HG03354 (cell line): ENCODE results near the gene PRAME.
"Not testable (repeated sequence)": the region's sequence is repeated elsewhere in the genome, so short reads cannot be mapped to it uniquely, and the experiment has no call there.

Experiments used
- ATAC-seq: cut with Tn5 transposase; IDR thresholded peaks from one replicate; pipeline ENCODE4 v1.9.1; 2021; ENCODE audit warnings: mild to moderate bottlenecking; ENCODE audit not compliant: unreplicated experiment, poor library complexity, severe bottlenecking

The PRAME gene

DNA sequence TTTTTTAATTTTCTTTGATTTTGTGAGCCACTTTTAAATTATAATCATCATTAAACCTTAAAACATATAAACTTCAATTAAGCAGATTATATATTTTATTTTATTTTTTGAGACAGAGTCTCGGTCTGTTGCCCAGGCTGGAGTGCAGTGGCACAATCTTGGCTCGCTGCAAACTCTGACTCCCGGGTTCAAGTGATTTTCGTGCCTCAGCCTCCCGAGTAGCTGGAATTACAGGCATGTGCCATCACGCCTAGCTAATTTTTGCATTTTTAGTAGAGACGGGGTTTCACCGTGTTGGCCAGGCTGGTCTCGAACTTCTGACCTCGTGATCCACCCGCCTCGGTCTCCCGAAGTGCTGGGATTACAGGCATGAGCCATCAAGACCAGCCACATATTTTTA is 22.5 kb upstream of the PRAME start:
- ATAC-seq, result not testable (repeated sequence)

DNA sequence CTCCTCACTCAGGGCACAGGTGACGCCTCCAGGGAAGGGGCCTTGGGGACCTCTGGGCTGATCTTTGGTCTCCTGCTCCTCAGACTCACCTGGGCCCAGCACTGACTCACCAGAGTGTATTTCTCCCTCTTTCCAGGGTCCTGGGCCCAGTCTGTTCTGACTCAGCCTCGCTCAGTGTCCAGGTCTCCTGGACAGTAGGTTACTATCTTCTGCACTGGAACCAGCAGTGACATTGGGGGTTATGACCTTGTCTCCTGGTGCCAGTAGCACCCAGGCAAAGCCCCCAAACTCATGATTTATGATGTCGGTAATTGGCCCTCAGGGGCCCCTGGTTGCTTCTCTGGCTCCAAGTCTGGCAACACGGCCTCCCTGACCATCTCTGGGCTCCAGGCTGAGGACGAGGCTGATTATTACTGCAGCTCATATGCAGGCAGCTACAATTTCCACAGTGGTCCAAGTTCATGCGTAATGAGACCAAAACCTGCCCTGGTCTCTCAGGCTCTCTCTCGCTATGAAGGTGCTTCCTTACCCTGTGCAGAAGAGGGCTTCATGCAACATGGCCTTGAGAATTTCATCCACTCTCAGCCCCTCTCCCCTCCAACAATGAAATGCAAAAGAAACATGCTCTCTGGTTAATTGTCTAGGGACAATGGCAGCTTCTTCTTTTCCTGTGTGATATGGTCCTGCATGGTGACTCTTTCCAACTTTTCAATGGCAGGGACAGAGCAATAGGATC is 21.0 kb upstream of the PRAME start:
- ATAC-seq, result no peak

DNA sequence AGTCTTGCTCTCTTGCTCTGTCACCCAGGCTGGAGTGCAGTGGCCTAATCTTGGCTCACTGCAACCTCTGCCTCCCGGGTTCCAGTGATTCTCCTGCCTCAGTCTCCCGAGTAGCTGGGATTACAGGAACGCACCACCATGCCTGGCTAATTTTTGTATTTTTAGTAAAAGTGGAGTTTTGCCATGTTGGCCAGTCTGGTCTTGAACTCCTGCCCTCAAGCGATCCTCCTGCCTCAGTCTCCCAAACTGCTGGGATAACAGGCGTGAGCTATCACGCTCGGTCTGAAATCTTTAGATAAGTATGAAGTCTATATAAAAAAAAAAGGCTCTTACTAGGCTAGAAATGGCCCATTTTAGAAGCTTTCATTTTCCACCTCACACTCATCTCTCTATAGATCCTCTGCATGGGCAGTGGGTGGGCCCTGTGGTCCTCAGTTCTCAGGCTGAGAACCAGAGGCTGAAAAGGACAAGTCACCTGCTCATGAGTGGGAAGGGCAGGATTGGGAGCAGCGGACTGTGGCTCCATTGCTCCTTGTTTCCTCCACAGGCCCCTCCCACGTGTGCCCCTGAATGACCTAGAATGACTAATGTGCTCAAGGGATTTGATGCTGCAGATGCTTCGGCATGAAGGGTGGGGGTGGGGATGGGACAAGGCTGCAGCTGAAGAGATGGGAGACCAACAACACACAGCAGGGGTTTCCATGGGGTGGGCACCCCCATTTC is 19.8 kb upstream of the PRAME start:
- no peak for ATAC-seq

DNA sequence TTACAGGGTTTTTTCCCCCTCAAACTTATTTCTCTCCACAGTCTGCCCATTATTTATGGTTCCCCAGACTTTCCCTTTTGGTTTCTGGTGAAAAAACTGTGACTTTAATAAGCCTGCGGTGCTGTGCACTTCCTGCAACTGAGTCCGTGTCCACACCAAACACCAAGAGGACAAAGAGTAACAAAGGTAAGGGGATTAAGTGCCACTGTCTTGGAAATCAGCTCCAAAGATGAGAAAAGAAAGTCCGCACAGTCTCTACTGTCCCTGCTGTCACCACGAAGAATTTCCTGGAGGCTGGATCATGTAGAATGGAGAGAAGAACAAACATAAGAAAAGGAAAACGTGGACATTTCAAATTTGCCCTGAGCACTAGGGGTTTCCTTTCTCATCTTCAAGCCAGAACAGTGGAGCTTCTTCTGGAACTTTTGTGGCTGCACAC is 17.9 kb upstream of the PRAME start:
- ATAC-seq, result no peak

DNA sequence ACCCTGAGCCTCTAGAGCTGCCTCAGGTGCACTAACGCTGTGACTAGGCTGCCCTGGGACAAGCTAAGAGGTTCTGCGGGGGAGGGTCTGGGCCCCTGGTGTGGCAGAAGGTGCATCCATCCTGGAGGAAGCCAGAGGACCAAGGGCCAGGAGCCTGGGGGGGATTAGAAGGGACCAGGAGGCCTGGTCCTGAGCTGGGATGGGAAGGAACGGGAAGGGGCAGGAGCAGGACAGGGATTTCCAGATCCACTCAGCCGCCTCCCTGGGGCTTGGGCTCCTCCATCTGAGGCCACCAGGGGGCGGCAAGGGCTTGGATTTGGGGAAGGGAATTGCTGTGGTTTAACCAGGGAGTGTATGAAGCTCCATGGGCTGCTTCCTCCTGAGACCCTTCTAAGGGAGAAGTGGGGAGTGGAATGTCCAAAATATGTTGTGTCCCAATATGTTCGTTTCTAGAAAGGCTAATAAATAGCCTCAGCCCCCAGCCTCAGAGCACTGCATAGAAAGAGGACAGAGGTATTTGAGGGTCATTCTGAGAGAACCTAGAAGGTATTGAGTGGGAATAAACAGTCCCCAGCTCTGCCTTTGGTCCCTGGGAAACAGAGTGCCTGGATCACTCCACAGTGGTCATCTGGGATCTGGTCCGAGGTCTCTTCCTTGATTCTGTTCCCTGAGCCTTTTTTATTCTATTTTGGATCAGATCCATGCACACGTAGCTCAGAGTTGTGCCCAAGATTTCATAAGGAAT is 17.4 kb upstream of the PRAME start:
- ATAC-seq, result no peak

DNA sequence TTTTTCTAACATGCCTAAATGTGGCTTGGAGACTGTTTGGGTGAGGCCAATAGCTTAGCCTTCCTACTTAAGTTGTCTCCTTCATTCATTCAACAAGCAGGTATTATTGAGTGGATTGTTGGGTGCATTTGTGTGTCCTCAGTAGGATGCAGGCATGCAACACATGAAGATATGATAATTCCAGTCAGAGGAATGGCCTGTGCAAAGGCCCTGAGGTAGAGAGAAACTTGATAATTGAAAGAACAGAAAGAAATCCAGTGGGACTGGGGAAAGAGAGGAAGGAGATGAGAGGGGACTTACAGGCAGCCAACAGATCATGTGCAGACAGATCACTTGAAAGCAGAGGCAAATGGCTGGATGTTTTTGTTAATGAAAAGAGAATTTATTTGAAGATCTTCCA is 15.3 kb upstream of the PRAME start:
- ATAC-seq, result no peak

DNA sequence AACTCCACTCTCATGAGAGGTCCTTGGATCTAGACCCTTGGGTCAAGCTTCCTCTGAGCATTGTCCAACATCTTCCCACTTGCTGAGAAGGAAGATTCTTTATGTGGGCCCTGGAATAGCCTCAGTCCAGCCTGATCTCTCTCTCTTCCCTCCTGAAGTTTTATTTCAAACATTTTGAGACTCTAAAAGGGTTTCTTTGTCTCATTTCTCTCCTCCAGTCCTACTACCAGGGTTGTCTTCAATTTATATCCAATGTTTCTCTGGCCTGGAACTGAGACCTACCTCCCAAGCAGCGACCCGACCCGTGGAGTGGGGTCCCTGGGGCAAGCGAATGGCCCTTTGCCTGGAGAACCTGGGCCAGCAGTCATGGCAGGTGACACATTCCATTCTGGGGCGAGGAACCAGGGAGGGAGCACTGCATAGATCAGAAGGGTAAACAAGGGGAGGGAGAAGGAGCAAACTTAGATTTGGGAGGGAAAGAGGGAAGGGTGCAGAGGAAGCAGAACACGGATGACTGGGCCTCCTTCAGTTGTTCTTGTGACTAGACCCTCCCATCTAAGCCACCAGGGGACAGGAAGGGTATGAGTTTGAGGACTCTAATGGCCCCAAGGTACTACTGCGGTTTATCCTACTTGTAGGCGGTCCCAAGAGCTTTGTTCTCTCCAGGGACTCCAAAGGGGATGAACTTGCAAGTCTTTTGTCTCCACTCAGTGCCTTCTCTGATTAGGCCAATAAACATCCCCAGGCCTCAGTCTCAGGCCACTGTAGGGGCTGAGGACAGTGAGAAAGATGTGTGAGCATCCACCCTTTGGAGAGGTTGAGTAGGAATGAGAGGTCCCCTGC is 14.2 kb upstream of the PRAME start:
- no peak for ATAC-seq

DNA sequence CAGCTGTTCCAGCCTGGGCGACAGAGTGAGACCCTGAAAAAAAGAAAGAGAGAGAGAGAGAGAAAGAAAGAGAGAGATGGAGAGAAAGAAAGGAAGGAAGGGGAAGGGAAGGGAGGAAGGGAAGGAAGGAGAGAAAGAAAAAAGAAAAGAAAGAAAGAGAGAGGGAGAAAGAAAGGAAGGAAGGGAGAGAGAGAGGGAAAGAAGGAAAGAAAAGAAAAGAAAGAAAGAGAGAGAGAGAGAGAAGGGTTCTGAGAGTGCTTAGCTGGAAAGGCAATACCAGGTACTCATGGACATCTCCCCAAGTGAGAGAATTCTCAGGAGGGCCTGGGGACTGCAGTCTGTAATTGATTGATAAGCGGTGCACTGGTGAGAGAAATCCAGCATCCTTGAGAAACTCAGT is 12.8 kb upstream of the PRAME start:
- no peak for ATAC-seq

DNA sequence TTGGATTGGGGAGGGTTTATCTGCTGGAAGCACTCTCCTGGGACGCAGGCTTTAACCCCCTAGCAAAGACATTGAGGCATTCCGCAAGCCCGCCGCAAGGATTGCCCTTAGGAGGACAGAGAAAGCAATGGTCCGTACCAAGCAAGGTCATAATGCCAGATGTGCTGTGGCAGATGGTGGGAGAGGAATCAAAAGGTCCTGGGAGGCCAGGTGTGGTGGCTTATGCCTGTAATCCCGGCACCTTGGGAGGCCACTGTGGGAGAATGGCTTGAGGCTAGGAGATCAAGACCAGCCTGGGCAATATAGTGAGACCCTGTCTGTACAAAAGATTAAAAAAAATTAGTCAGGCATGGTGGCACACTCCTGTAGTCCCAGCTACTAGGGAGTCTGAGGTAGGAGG is 12.4 kb upstream of the PRAME start:
- ATAC-seq, result no peak

DNA sequence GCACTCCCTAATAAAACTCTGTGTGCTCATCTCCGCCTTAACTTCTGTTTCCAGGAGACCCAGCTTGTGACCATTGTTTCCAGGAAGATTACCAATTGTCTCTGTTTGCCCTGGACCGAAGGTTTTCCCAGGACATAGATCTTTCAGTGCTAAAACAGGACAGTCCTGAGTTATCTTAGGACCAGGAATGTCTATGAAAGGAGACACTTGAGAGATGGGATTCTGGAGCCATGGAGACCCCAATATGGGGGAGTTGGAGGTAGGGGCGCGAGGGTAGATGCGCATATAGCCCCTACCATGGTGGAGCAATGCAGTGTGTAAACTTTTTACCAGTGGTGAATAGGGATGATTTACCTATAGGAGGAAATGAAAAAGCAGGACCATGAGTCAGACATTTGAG is 10.2 kb upstream of the PRAME start:
- ATAC-seq, result no peak

DNA sequence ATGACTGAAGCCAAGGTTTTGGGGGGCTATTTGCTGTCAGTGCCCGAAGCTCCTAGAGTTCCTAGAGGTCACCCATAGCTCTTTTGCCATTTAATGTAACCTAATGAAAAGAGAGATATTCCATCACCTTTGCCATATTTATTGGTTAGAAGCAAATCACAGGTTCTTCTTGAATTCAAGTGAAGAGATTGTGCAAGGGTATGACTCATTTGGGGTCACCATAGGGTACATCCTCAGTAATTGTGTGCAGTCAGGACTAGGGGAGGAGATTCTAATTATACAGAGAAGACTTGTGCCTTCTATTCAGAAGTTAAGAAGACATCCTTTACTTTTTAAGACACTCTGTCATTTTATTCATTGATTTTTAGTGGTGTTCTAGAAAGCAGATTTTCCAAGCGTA is 6.9 kb upstream of the PRAME start:
- no peak for ATAC-seq

DNA sequence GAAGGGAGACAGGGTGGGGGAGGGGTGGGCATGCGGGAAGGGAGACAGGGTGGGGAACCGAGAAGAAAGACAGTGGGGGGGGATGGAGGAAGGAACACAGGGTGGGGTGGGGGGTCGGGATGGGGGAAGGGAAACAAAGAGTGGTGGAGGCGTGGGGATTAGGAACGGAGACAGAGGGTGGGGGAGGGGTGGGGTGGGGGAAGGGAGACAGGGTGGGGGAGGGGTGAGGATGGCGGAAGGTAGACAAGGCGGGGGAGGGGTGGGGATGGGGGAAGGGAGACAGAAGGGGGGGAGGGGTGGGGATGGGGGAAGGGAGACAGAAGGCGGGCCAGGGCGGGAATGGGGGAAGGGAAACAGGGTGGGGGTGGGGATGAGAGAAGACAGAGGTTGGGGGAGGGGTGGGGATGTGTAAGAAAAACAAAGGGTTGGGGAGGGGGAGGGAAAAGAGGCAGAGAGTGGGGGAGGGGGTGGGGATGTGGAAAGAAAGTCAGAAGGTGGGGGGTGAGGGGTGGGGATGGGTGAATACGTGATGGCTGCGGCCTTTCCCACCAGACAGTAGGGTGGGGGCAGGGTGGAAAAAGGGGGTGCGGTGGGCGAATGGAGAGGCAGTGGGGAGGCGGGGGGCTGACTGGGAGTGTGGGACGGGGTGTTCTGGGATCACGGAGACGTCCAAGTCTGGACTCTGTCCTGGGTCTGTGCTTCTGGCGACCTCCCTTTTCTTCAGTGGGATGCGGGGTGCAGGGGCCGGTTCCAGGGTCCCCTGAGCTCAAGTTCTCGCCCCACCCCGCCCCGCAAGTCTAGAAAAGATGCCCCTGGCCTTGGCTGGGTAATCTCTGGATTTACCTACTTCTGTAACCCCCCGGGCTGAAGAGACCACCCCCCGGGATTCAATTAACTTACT is 744 bp downstream of the PRAME start:
- no peak for ATAC-seq

DNA sequence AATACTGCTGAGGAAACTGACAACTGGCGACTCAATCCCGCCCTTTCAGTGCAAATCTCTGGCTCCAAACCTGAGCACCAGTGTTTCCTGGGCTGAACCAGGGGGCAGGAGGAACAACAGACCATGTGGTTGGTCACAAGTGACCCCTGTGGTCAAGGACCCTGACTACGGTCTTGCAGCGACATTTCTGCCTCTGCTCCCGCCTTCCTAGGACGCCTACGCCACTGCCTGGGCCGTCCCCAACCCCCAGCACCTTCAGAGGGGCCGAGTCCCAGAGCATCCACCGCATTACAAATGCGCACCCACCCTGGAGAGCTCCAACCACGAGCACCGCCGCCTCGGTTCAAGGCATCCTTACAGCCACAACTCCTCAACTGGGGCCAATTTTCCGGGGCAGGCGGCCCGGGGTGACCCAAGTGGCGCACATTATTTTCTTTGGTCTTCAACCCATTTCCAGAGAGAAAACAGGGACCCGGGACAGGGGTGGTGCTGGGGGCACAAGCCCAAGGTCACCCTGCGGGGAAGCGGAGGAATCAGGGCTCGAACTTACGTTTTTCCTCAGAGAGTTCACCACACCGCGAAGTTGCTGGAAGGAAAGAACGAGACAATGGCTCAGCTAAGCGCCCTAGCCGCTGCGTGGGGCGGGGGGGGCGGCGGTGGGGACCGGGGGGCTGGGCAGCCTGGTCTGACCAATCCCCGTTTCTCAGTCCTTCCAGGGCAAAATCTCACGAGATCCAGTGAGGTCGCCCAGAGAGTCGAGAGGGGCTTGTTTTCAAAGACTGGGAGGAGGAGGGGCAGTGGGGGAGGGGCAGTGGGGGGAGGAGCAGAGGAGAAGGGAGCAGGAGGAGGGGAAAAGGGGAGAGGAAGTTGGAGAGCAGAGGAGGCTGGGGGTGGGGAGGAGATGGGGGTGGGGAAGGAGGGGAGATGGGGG is 1.8 kb downstream of the PRAME start:
- no peak for ATAC-seq

DNA sequence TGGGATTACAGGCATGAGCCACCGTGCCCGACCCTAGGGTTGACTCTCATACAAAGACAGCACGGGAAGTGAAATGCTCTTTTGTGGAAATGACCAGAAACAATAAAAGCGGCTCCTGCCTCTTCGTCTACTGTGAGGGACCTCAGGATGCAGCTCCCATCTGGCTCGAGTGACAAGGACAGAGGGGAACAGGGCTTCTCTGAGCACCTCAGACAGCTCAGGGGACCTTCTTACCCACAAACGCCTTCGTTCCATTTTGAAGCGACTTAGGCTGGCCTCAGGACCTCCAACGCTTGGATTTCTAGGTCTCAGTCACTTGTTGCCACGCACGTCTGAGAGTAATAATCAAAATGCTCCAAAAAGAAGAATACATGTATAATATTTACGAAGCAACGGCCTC is 2.5 kb downstream of the PRAME start:
- no peak for ATAC-seq

DNA sequence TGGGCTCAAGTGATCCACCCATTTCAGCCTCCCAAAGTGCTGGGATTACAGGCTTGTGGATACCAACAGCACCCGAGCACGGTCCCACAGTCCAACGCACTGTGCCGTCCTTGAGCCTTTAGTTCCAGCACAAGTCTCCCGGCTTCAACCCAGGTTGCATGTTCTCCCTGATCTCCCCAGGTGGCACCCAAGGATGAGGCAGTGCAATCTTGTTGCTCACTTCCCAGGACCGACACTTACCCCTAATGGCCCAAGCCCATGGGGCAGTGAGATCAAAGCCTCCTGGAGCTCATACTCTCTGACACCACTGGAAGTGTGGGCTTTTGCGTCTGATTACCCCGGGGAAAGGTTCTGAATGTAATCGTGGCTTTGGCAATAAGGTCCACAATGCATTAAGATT is 3.5 kb downstream of the PRAME start:
- no peak for ATAC-seq

DNA sequence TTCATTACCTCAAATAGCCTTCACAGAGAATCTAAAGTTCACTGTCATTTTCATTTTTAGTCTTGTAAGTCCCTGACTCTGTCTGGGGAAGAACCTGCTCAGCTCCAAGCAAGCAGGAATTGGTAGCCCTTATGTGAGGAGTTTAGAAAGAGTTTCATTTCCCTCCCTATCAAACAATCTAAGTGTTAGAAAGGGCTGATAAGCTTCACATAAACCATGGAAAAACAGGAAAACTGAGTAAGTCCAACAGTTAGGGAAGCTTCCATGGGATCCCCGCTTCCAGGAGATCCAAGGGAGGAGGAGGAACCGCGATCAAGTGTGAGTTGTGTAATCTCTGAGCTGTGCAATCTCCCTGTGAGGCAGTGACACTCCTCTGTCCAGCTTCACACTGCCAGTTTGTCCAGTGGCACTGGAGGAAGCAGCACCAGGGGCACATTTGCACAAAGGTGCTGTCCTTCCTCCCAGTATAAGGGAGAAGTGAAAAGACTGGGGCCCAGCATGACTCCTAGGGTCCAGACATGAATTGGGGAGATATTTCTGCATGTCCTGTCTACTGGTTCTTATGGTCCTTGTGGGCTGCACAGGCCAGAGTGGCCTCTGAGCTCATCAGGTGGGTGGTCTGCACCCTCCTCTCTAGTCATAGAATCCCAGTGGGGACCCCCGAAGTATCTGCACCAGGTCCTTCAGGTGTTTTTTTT is 4.3 kb downstream of the PRAME start:
- ATAC-seq, result no peak
